ENCODE results near the gene MFSD6.

DNA sequence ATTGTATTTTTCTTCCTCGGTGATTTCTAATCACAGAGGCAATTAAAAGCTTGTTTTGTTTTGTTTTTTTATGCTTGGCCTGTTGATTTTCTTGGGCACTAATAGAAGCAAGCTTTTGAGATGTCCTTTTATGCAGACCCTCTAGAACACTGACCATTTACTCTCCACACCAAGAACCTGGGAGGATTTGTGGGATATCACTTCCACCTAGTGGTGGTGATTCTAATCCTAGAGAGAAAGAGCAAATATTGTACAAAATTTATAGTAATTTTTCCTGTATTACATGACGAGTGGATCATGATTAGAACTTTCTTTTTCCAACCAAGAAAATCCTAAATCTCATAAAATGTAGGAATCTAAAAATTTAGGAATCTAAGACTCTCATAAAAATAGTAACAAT, 102.9 kb downstream of the MFSD6 start:
- TF ChIP-seq, protein P1, sequence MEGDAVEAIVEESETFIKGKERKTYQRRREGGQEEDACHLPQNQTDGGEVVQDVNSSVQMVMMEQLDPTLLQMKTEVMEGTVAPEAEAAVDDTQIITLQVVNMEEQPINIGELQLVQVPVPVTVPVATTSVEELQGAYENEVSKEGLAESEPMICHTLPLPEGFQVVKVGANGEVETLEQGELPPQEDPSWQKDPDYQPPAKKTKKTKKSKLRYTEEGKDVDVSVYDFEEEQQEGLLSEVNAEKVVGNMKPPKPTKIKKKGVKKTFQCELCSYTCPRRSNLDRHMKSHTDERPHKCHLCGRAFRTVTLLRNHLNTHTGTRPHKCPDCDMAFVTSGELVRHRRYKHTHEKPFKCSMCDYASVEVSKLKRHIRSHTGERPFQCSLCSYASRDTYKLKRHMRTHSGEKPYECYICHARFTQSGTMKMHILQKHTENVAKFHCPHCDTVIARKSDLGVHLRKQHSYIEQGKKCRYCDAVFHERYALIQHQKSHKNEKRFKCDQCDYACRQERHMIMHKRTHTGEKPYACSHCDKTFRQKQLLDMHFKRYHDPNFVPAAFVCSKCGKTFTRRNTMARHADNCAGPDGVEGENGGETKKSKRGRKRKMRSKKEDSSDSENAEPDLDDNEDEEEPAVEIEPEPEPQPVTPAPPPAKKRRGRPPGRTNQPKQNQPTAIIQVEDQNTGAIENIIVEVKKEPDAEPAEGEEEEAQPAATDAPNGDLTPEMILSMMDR (IDR thresholded peaks at IDR 0.05) = peak; percentile 16 to 72 (median 58)
- TF ChIP-seq POLR2A (IDR thresholded peaks at IDR 0.05) = no peak
